Embryonic facial prominence (tissue), 1 donor: ENCODE data around the gene ZG16.
A peak's percentile ranks its signal among the peaks of the same experiment; 100 is the strongest.
"Not testable (repeated sequence)": the region's sequence is repeated elsewhere in the genome, so short reads cannot be mapped to it uniquely, and the experiment has no call there.

Experiments used
- DNase-seq: peaks from one replicate; pipeline ENCODE4 v3.0.0-alpha.2; 2016; ENCODE audit errors: extremely low spot score

Gene ZG16

DNA sequence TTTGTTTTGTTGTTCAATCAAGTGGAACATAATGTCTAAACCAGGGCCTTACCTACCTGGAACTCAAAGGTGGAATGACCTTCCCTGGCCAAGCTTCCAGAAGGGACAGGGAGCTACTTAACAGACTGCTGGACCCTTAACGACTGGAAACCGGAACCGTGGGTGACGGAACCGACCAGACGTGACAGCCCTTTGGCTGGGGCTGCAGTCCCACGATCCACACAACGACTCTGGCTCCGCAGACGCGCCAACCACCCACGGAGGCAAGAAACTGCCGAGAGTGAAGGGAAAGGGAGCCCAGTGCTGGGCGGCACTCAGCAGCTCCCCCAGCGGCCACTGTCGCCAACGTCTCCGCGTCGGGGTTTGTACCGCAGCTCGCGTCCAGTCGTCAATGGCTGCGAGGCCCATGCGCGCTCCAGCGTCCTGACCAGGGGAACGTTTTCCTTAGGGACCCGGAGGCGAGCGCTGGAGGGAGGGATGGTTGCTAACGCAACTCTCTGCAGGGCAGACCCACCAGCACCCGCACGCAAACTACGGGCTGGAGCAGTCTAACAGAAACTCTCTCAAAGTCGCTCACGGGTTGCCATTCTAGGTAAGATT, 6.9 kb downstream of the ZG16 start:
- no peak for DNase-seq

DNA sequence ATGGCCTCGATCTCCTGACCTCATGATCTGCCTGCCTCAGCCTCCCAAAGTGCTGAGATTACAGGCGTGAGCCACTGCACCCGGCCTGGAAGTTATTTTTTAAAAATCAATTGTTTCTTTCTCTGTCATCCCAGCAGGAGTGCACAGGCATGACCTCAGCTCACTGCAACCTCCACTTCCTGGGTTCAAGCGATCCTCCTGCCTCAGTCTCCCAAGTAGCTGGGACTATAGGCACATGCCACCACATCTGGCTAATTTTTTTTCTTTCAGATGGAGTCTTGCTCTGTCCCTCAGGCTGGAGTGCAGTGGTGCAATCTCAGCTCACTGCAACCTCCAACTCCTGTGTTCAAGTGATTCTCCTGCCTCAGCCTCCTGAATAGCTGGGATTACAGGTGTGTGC, 9.1 kb downstream of the ZG16 start:
- not testable (repeated sequence) for DNase-seq

DNA sequence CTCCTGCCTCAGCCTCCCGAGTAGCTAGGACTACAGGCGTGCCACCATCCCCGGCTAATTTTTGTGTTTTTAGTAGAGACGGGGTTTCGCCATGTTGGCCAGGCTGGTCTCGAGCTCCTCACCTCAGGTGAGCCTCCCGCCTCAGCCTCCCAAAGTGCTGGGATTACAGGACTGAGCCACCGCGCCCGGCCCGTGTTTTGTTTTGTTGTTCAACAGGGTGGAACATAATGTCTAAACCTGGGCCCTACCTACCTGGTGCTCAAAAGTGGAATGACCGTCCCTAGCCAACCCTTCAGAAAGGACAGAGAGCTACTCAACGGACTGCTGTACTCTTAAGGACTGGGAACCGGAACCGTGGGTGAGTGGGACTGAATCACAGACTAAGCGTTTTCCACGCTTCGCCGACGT, 11.7 kb downstream of the ZG16 start:
- no peak for DNase-seq

DNA sequence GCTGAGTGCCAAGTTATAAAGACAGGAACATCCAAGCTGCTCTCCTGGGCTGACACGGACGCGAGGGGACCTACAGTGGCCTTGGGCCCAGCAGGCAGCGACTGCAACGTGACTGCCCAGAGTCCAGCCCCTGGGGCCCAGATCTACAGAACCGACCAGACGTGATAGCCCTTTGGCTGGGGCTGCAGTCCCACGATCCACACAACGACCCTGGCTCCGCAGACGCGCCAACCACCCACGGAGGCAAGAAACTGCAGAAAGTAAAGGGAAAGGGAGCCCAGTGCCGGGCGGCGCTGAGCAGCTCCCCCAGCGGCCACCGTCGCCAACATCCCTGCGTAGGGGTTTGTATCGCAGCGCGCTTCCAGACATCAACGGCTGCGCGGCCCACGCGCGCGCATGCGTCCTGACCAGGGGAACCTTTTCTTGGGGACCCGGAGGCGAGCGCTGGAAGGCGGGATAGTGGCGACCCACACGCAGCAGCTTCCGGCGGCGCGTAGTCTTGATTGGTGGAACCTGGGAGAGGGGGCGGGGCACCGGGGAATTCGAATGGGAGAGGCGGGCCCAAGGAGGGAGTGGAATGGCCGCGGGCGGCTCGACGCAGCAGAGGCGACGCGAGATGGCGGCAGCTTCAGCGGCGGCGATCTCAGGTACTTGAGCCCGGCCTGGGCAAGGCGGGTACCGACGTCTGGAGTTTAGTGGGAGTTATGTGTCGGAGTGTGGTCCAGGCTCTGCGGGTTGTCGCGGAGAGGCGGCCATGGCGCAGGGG, 12.3 kb downstream of the ZG16 start, which contains the start of gene KIF22:
Gene KIF22, plus strand, starts transcription at position 569 of the 766 bp plus-strand sequence. Its CDS starts 9 bp downstream, at position 578.
- DNase-seq: peak; percentile 96

DNA sequence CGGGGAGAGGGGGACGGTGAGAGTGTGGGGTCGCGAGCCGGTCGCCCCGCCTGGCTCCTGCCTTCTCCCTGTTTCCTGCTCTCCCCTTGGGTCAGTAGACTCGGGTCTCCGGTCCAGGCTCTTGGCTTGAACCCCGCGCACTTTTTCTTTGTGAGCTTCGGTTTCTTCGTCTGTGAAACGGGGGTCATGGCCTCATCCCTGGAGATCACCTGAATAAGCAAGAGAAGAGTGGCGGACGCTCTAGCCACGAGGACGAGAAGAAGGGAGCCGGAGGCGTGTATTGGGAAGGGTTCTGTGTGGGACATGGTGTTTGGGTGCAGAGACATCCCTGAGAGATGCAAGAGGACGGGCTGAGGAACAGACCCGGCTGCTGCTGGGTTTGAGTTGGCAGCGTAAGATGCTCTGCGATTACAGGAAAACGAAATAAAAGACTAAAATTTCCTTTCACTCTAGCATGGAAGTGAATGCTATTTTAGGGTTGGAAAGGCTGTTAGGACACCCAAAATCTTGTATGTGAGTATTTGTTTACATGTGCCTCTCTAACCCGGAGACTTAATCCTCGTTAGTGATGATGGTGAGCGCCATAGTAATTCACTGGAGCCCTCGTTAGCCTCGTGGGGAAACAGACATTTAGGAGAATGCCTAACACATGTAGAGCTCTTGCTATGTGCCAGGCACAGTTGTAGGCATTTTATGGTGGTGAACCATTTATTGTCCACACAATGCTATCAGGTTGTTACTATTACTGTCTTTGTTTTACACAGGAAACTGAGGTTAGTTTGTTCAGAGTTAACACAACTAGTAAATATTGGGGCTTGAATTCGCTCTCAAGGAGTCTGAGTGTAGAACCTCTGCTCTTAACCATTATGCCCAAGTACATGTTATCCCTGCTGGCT, 13.1 kb downstream of the ZG16 start:
- DNase-seq: no peak

DNA sequence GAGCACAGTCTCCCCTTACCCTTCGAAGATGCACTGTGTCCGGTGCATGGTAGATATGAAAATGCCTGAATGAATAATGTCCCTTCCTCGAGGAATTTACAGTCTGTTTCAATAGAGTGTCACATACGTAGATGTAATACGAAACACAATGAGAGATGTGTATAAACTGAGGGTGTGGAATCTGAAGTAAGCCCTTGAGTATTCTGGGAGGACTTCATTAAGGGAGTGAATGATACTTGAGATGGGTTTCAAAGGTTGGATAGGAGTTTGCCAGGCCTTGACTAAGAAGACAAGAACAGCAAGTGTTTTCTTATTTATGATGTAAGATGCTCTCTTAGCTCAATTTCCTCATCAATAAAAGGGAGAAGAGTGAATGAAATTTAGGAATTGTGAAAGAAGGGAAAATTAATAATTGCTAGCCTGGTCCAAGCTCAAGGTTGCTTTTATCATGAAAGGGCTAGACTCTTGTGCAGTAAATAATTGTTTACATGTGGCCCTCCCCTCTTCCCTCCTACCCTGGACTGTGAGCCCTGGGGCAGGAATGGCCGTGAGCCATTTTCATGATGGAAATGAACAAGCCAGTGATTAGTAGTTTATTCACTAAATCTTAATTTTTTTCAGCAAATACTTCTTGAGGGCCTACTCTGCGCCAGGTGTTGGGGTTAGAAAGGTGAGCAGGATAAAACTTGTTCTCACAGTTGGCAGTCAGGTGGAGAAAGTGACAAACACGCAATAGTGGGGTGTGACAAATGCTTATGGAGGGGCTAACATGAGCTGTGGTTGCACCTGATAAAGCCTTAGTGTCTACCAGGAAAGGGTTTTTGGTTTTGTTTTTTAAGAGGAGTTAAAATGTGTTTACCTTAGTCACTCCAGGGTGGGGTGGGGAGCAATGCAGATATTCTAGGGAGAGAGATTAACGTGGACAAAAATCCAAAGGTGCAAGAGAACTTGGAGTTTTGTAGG, 14.1 kb downstream of the ZG16 start:
- DNase-seq: no peak

DNA sequence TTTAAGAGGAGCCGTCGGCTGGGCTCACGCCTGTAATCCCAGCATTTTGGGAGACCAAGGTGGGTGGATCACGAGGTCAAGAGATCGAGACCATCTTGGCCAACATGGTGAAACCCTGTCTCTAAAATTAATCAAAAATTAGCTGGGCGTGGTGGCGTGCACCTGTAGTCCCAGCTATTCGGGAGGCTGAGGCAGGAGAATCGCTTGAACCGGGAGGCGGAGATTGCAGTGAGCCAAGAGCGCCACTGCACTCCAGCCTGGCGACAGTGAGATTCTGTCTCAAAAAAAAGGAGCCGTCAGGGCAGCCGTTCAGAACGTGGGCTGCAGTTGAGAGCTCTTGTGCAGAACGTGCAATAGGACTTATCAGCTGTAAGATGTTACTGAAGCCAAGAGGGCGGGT, 15.1 kb downstream of the ZG16 start:
- DNase-seq: not testable (repeated sequence)

DNA sequence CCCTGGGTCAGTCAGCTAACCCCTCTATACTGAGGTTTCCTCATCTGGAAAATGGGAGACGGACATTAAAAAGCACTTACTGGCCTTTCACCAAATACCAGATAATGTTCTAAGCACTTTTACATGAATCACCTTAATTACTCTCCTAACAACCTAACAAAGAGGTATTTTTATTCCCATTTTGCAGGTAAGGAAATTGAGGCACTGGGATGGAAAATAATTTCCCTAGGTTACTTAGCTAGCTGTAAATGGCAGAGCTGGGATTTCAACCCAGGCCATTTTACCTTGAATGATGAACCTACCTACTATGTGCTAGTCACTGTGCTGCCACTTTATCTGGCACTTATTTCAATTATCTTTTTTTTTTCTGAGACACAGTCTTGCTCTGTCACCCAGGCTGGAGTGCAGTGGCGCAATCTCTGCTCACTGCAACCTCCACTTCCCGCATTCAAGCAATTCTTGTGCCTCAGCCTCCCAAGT, 16.2 kb downstream of the ZG16 start:
- no peak for DNase-seq

DNA sequence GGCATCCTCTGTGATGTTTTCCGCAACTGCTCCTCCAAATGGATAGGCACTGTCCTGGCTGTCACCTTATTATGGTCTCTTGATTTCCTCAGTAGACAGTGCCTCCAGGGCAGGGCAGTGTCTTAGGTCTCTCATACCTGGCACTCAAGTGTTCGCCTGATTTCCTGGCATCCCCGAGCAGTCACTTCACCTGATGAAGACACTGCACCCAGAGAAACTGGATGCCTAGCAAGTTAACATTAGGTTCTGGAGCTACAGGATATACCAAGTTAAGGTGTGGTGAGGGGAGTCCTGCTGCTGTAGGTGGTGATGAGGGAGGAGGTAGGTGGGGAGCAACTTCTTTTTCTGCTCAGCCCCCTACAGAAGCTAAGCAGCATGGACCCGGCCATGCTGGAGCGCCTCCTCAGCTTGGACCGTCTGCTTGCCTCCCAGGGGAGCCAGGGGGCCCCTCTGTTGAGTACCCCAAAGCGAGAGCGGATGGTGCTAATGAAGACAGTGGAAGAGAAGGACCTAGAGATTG, 24.4 kb downstream of the ZG16 start:
- DNase-seq: no peak

DNA sequence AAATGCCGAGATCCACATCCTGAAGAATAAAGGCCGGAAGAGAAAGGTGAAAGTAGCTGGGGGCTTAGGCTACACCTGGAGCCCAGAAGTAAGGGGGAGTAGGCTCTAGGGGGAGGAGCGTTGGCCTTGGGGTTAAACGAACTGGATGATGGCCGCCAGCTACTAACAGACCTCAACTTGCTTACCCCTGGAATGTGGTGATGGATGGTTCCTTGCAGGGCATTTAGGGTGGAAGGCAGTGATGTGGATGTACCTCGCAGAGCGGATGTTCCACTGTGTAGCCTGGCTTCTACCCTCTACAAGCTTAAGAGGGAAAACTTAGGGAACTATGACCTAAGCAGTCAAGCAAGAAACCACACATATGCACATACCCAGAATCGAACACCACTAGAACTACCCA, 26.0 kb downstream of the ZG16 start:
- DNase-seq: no peak

DNA sequence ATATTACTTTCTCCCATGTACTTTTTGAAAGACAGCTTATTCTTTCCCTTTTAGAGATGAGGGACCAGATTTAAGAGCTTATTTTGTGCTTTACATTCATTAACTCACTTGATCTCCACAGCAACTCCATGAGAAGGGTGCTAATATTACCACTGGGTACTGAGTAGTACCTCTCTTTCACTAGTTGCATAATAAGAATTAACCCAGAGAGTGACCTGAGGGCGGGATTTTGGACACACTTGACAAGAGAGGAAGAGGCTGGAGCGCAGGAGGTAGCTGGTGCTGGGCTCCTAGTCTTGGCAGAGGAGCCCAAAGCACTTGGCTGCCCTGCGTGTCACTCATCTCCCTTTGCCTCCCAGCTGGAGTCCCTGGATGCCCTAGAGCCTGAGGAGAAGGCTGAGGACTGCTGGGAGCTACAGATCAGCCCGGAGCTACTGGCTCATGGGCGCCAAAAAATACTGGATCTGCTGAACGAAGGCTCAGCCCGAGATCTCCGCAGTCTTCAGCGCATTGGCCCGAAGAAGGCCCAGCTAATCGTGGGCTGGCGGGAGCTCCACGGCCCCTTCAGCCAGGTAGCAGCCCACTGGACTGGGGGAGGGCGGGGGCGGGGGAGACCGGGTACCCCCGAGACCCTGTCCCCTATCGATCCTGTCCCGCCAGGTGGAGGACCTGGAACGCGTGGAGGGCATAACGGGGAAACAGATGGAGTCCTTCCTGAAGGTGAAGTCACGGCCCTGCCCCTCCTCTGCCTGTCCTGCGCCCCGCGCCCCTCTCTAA, 26.6 kb downstream of the ZG16 start:
- DNase-seq: no peak

DNA sequence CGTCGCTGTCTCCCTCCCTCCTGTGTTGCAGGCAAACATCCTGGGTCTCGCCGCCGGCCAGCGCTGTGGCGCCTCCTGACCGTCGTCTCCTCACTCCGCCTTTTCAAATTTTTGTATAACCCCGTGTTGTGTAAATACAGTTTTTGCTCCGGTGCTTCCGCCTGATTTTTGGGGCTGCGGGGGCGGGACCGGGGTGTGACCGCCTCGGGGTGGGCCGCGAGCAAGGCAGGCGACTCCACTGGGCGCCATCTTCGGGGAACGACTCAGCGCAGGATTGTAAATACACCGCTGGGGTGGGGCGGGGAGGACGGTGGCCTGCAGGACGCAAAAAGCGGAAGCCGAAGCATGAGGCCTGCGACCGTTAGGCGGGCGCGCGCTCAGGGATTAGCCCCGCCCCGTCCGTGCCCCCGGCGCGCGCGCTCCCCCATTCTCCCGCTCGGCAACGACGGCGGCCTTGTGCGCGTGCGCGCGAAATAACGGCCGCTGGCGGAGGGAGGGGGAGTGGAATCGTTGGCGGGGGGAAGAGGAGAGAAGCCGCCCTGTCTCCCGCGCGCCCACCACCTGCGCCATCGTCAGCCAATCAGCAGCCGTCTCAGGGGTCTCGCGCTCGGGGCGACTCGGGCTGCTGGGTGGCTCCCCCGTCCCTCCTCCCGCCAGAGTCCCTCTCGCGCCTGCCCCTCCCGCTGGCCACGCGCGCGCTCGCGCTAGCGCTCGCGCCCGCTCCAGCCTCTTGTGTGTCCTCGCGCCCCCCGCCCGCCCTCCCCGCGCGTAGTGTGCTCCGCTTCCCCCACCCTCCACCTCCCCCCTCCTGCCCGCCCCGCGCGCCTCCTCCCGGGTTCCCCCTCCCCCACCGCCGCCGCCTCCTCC, 27.4 kb downstream of the ZG16 start:
- DNase-seq: peak; percentile 96

DNA sequence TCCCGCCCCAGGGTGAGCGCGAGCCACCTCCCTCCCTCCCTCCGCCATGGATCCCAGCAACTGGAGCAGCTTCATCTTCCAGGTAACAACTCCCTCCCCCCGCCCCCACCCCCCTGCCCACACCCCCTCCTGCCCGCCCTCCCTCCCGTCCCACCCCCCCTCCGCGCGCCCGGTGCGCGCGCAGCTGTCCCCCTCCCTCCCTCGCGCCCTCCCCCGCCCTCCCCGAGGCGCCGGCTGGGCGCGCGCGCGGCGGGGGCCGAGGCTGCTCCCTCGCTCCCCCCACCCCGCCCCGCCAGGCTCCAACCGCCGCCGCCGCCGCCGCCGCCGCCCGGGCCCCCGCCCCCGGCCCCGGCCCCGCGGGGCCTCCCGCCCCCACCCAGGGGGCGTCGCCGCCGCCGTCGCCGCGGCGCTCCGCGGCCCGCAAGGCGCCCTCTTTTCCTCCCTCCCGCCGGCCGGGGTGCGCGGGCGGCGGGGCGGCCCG, 28.1 kb downstream of the ZG16 start, which contains the start of gene MAZ:
Gene MAZ, plus strand, starts transcription at position 431 of the 481 bp plus-strand sequence. CDS start 173 bp downstream, outside the sequence.
- peak; percentile 86 for DNase-seq

DNA sequence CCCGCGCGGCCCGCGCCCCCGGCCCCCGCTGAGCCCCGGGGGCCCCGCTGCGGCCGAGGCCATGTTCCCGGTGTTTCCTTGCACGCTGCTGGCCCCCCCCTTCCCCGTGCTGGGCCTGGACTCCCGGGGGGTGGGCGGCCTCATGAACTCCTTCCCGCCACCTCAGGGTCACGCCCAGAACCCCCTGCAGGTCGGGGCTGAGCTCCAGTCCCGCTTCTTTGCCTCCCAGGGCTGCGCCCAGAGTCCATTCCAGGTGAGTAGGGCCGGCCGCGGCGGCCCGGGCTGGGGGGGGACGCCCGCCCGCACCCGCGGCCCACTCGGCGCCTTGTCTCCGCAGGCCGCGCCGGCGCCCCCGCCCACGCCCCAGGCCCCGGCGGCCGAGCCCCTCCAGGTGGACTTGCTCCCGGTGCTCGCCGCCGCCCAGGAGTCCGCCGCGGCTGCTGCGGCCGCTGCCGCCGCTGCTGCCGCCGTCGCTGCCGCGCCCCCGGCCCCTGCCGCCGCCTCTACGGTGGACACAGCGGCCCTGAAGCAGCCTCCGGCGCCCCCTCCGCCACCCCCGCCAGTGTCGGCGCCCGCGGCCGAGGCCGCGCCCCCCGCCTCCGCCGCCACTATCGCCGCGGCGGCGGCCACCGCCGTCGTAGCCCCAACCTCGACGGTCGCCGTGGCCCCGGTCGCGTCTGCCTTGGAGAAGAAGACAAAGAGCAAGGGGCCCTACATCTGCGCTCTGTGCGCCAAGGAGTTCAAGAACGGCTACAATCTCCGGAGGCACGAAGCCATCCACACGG, 28.8 kb downstream of the ZG16 start:
- no peak for DNase-seq

DNA sequence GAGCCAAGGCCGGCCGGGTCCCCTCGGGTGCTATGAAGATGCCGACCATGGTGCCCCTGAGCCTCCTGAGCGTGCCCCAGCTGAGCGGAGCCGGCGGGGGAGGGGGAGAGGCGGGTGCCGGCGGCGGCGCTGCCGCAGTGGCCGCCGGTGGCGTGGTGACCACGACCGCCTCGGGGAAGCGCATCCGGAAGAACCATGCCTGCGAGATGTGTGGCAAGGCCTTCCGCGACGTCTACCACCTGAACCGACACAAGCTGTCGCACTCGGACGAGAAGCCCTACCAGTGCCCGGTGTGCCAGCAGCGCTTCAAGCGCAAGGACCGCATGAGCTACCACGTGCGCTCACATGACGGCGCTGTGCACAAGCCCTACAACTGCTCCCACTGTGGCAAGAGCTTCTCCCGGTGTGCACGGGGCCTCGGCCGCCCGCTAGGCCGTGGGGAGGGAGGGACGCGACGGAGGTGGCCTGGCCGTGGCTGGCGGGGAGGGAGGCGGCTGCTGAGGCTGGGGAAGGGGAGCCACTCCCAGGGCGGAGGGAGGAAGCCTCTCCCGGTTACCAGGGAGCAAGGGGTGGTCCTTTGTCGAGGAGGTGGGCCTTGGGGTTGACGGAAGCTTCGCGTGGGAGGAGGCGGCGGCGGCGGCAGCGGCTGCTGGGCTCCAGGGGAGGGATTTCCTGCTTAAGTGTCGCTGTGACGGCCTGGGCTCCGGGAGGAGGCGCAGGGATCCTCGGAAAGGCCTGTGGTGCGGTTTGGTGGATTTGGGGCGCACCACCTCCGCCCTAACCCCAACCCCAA, 29.6 kb downstream of the ZG16 start:
- no peak for DNase-seq

DNA sequence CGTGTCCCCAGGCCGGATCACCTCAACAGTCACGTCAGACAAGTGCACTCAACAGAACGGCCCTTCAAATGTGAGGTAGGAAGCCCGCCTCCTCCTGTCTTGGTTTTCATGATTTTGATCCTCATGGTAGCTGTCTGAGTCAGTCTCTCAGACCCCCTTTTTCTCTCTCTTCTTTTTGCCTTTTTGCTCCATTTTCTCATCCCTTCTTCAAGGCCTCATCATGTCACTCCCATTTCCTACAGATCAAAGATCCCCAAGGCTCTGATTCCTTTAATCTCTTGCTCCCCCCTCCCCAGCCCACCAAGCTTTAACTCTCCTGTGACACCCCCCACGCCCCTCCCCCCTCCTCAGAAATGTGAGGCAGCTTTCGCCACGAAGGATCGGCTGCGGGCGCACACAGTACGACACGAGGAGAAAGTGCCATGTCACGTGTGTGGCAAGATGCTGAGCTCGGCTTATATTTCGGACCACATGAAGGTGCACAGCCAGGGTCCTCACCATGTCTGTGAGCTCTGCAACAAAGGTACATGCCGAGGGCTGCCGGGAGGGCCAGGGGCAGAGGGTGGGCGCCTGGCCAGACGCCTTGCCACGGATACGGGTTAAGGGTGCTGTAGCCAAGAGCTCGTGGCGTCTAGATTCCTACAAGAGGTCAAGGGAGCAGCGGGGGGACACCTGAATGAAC, 30.3 kb downstream of the ZG16 start:
- DNase-seq: no peak
